ENCODE measurements around the gene MND1. TPM values are rescaled to one million over a fixed set of nuclear protein-coding genes. Genes with fewer than 3 reads are reported as not detected.

MND1 gene
- total RNA-seq, 1 donor from 2014 or later: 2.3 TPM

GRCh38 chr4:153418558-153418957 is 74.1 kb downstream of the MND1 start:
- H3K27me3 ChIP-seq (ENCODE audit: control insufficient read depth, insufficient read depth, low read length): no peaks in the 10 kb centered on the region
- DNase-seq (ENCODE audit: low read depth): no peak
- H3K36me3 ChIP-seq (ENCODE audit: control insufficient read depth, insufficient read depth, low read length): no peaks in the 10 kb centered on the region
- TF ChIP-seq, protein P1, sequence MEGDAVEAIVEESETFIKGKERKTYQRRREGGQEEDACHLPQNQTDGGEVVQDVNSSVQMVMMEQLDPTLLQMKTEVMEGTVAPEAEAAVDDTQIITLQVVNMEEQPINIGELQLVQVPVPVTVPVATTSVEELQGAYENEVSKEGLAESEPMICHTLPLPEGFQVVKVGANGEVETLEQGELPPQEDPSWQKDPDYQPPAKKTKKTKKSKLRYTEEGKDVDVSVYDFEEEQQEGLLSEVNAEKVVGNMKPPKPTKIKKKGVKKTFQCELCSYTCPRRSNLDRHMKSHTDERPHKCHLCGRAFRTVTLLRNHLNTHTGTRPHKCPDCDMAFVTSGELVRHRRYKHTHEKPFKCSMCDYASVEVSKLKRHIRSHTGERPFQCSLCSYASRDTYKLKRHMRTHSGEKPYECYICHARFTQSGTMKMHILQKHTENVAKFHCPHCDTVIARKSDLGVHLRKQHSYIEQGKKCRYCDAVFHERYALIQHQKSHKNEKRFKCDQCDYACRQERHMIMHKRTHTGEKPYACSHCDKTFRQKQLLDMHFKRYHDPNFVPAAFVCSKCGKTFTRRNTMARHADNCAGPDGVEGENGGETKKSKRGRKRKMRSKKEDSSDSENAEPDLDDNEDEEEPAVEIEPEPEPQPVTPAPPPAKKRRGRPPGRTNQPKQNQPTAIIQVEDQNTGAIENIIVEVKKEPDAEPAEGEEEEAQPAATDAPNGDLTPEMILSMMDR (IDR thresholded peaks at IDR 0.05; ENCODE audit: insufficient read depth, low read length, poor library complexity, severe bottlenecking): no peak
- no peak overlapping the region for H3K4me3 ChIP-seq (ENCODE audit: low read depth, low read length)

- no peak for DNase-seq (ENCODE audit: low read depth)
- H3K36me3 ChIP-seq (ENCODE audit: control insufficient read depth, insufficient read depth, low read length): no peaks in the 10 kb centered on the region
- H3K4me3 ChIP-seq (ENCODE audit: low read depth, low read length): no peak overlapping the region
- H3K27me3 ChIP-seq (ENCODE audit: control insufficient read depth, insufficient read depth, low read length): no peaks in the 10 kb centered on the region
- TF ChIP-seq, protein P1 (IDR thresholded peaks at IDR 0.05; ENCODE audit: insufficient read depth, low read length, poor library complexity, severe bottlenecking): no peak
Observed at GRCh38 chr4:153419029-153419428, 74.5 kb downstream of the MND1 start.

DNA sequence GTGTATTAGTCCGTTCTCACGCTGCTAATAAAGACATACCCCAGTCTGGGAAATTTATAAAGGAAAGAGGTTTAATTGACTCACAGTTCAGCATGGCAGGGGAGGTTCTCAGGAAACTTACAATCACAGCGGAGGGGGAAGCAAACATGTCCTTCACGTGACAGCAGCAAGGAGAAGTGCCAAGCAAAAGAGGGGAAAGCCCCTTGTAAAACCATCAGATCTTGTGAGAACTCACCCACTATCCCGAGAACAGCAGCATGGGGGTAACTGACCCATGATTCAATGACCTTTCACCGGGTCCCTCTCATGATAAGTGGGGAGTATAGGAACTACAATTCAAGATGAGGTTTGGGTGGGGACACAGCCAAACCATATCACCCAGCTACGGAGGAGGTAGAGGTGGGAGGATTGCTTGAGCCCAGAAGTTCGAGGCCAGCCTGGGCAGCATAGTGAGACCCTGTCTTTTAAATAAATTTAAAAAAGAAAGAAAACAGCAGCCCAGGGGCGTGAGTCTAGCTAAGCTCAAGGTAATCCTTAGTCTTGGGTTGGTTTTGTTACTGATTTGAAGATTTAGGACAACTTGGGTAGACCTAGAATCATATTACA is 75.3 kb downstream of the MND1 start:
- H3K27me3 ChIP-seq (ENCODE audit: control insufficient read depth, insufficient read depth, low read length): no peaks in the 10 kb centered on the region
- no peak overlapping the region for H3K4me3 ChIP-seq (ENCODE audit: low read depth, low read length)
- H3K36me3 ChIP-seq (ENCODE audit: control insufficient read depth, insufficient read depth, low read length): no peaks in the 10 kb centered on the region
- DNase-seq (ENCODE audit: low read depth): no peak
- TF ChIP-seq, protein P1 (IDR thresholded peaks at IDR 0.05; ENCODE audit: insufficient read depth, low read length, poor library complexity, severe bottlenecking): no peak

DNA sequence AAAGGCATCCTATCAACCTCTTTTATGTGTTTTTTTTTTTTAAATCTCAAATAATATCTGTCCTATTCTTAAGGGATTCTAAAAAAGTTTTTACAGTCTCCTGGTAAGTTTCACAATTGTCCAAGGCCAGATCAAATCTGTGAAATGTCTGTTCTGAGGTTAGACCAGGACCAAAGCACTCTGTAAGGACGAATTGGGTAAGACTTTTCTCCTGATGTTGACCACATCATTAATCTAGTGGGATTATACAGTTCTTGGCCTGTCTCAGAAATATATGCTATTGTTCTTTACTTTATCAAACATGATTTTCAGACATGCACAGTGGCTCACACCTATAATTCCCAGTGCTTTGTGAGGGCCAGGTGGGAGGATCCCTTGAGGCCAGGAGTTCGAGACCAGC is 75.9 kb downstream of the MND1 start:
- Histone ChIP-seq H3K4me3 (ENCODE audit: low read depth, low read length) (no peak overlapping the region), H3K27me3 (ENCODE audit: control insufficient read depth, insufficient read depth, low read length) (no peaks in the 10 kb centered on the region), H3K36me3 (ENCODE audit: control insufficient read depth, insufficient read depth, low read length) (no peaks in the 10 kb centered on the region)
- DNase-seq (ENCODE audit: low read depth): no peak
- TF ChIP-seq, protein P1 (IDR thresholded peaks at IDR 0.05; ENCODE audit: insufficient read depth, low read length, poor library complexity, severe bottlenecking): no peak

DNA sequence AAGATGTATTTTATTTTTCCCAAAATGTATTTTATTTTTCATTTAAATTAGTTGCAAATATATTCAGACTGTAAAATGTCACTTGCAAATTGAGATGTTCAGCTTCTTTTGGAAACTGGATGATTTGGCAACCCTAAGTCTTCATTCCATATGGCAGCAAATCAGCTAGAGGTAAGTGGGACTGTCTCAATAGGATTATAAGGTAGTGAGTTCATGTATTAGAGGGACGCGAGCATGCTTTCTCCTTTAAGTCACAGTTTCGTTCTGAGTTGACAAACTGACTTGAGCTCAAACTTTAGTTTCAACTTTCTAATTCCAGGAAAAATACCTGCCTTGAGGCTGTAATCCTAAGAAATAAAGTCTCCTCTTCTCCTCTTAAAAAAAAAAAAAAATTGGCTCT is 77.5 kb downstream of the MND1 start:
- Histone ChIP-seq H3K36me3 (ENCODE audit: control insufficient read depth, insufficient read depth, low read length) (no peaks in the 10 kb centered on the region), H3K4me3 (ENCODE audit: low read depth, low read length) (no peak overlapping the region), H3K27me3 (ENCODE audit: control insufficient read depth, insufficient read depth, low read length) (no peaks in the 10 kb centered on the region)
- no peak for DNase-seq (ENCODE audit: low read depth)
- TF ChIP-seq, protein P1 (IDR thresholded peaks at IDR 0.05; ENCODE audit: insufficient read depth, low read length, poor library complexity, severe bottlenecking): no peak

All from kidney epithelial cell (primary cell).